GM18873 (cell line): ENCODE results near the gene NAP1L5.

Source experiments
- ATAC-seq: cut with Tn5 transposase; IDR thresholded peaks from one replicate; pipeline ENCODE4 v1.9.1; 2021; ENCODE audit warnings: mild to moderate bottlenecking, moderate library complexity, moderate number of reproducible peaks; ENCODE audit not compliant: unreplicated experiment, low FRiP score

NAP1L5 gene

GRCh38 chr4:88722828-88723227, 25.2 kb upstream of the NAP1L5 start:
- no peak for ATAC-seq

GRCh38 chr4:88722276-88722780, 24.7 kb upstream of the NAP1L5 start:
- no peak for ATAC-seq

- ATAC-seq, result no peak
Observed at GRCh38 chr4:88720451-88721428, 23.1 kb upstream of the NAP1L5 start.

- no peak for ATAC-seq
Observed at GRCh38 chr4:88719381-88719780, 21.8 kb upstream of the NAP1L5 start.

GRCh38 chr4:88718098-88718497, 20.5 kb upstream of the NAP1L5 start:
- ATAC-seq, result no peak

- no peak for ATAC-seq
Observed at GRCh38 chr4:88713782-88714181, 16.2 kb upstream of the NAP1L5 start.

- no peak for ATAC-seq
Observed at GRCh38 chr4:88709989-88710388, 12.4 kb upstream of the NAP1L5 start.

- no peak for ATAC-seq
Observed at GRCh38 chr4:88706574-88706973, 8.9 kb upstream of the NAP1L5 start.

- ATAC-seq, result no peak
Observed at GRCh38 chr4:88705805-88706492, 8.3 kb upstream of the NAP1L5 start.

GRCh38 chr4:88705223-88705622, 7.6 kb upstream of the NAP1L5 start:
- no peak for ATAC-seq

GRCh38 chr4:88702782-88703181, 5.2 kb upstream of the NAP1L5 start:
- no peak for ATAC-seq

- no peak for ATAC-seq
Observed at GRCh38 chr4:88698519-88698918, 890 bp upstream of the NAP1L5 start.

- ATAC-seq, result no peak
Observed at GRCh38 chr4:88697141-88697540, 488 bp downstream of the NAP1L5 start.

GRCh38 chr4:88696630-88697029, 999 bp downstream of the NAP1L5 start:
- no peak for ATAC-seq

- no peak for ATAC-seq
Observed at GRCh38 chr4:88693792-88694191, 3.8 kb downstream of the NAP1L5 start.

- ATAC-seq, result no peak
Observed at GRCh38 chr4:88690355-88690754, 7.3 kb downstream of the NAP1L5 start.

- no peak for ATAC-seq
Observed at GRCh38 chr4:88681209-88681608, 16.4 kb downstream of the NAP1L5 start.

- no peak for ATAC-seq
Observed at GRCh38 chr4:88675543-88675942, 22.1 kb downstream of the NAP1L5 start.

GRCh38 chr4:88674979-88675378, 22.6 kb downstream of the NAP1L5 start:
- no peak for ATAC-seq

- no peak for ATAC-seq
Observed at GRCh38 chr4:88674565-88674964, 23.1 kb downstream of the NAP1L5 start.

- no peak for ATAC-seq
Observed at GRCh38 chr4:88673886-88674285, 23.7 kb downstream of the NAP1L5 start.
